ENCODE data around the gene DCAF4L1.

DCAF4L1 gene

DNA sequence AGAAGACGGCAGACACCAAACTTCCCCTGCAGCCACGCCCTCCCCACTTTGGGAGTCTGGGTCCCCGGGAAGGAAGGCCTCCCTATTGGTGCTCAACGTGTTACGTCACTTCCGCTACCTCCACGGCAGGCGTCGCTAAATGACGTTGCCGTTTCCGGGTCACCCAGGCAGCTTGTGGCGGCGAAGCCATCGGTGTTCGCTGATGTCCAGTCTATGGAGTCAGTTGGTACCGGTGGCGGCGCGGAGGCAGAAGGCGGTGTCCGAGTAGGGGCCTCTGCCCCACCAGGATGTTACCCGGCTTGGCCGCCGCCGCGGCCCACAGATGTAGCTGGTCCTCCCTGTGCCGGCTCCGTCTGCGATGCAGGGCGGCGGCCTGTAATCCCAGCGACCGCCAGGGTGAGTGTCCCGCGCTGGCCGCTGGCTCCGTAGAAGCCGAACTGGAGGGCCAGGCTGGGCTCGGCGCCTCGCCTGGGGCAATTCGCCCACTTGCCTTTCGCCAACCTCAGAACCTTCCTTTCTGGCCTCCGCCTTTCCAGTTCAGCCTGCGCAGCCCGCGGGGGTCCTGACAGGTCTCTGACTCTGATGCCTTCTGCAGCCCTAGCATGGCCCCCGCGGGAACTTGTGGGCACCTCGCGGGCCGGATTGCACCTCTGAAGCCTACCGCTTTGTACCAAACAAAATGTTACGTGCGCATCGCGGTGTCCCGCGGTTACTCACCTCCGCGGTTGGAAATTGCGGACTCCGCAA is 9.0 kb downstream of the DCAF4L1 start, which contains the start of gene SLC30A9:
SLC30A9 (plus strand) TSS at position 166 of the 747 bp plus-strand sequence; CDS start at position 288, 122 bp downstream.
- DNase-seq (ENCODE audit: low spot score), result peak; percentile 93

DNA sequence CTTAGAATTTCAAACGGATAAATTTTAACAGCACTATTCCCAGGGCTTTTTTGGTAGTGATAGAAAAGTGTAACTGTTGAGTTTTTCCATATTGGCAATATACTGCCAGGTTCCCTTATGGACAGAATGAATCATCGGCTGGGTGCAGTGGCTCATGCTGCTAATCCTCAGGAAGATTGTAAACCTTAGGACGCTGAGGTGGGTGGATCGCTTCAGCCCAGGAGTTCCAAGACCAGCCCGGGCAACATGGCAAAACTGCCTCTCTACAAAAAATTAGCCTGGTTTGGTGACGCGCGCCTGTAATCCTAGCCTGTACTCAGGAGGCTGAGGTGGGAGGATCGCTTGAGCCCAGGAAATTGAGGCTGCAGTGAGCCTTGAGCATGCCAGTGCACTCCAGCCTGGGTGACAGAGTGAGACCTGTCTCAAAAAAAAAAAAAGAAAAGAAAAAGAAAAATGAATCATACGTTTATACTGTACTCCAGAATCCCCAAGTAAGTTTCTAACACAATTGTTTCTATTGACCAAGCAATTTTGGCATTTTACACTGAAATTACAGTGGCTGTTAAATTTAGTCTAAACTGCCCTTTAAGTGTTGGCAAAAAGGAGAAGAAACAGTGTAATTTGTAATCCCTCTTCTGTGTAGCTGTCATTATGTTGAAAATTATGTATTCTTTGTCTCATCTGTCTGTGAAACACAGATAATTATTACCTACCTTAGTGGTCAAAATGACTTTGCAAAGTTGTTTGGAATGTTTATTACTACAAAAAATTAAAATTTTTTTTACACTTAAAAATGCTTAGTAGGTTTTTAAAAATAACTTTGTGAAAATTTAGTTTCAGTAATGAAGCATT is 10.6 kb downstream of the DCAF4L1 start:
- DNase-seq (ENCODE audit: low spot score), result no peak

DNA sequence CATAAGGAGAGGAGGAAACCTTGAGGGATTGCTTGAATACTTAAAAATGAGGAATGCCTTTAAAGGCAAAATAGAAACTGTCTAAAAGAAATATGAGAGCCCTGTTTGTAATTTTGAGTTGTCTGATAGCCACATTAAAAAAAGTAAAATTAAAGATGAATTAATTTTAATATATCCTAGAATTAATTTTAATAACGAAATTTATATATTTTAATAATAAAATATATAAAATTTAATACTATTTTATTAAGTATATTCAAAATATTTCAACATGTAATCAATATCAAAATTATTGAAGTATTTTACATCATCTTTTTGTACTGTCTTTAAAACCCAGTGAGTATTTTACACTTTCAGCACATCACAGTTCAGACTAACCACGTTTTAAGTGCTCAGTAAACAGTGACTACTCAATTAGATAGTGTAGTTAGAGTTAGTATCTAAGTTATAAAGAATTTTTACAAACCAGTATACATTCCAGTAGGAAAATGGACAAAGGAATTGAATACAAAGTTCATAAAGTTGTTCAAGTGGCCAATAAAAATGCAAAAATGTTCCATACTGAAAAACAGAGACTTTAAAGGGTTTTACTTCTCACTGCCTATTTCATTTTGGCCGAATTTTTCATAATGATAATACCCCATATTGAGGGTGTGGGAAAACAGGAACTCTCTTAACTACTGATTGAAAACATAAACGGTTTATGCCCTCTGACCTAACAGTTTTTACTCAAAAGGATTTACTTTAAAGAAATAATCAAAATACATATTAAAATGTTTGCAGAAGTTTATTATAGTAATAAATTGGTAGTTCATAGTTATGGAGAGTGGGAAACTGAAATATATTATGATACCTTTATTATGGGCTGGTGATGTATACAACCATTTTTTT is 11.7 kb downstream of the DCAF4L1 start:
- DNase-seq (ENCODE audit: low spot score), result no peak

DNA sequence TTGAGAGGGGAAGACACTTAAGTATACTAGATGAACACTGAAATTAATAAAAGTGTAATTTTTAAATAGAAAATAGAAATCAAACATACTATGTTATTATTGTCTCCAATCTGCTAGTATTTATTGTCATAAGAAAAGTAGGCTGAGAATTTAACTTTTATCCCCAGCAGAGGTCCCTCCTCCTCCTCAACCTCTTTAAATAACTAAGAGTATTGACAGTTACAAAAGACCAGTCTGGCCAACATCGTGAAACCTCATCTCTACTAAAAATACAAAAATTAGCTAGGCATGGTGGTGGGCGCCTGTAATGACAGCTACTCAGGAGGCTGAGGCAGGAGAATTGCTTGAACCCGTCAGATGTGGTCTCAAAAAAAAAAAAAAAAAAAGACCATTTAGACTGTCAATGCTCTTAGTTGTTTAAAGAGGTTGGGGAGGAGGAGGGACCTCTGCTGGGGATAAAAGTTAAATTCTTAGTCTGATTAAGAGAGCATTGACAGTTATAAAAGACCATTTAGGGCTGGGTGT is 13.0 kb downstream of the DCAF4L1 start:
- no peak for DNase-seq (ENCODE audit: low spot score)

GRCh38 chr4:41998019-41998418 is 16.5 kb downstream of the DCAF4L1 start:
- no peak for DNase-seq (ENCODE audit: low spot score)

- no peak for DNase-seq (ENCODE audit: low spot score)
Observed at GRCh38 chr4:41999321-41999720, 17.8 kb downstream of the DCAF4L1 start.

- DNase-seq (ENCODE audit: low spot score), result no peak
Observed at GRCh38 chr4:42008011-42008786, 26.6 kb downstream of the DCAF4L1 start.

DNA sequence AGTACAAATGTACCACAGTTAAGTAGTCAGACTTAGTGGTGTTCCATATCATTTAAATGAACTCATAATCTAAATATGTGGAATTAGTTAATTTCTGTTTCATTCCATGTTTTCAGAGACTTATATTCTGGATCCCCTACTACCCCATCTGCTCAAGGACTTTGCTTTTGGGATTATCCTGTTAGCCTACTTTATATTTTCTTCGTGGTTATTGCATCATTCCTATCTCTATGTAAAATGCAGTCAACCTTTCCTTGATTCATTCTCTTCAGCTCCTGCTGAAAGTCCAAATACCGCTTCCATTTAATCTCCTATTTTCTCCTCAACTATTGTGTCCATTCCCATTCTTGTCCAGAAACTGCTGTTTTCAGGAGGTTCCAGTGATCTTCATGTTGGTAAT is 33.9 kb downstream of the DCAF4L1 start:
- no peak for DNase-seq (ENCODE audit: low spot score)

DNA sequence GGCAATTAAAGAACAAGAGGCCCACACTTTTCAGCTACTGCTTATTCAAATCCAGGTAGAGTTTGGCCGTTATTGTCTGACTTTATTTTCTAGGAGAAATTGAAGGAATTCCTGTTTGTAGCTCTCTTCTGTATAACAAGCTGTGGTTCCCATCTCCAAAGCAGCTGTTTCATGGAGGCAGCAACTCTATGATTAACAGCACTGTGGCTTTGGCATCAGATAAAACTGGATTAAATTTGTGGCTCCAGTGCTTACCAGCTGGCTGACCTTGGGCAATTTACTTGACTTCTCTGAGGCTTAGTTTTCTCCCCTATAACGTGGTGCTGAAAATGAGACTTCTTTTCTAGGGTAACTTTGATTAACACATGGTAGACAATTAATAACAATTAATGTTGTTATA is 36.9 kb downstream of the DCAF4L1 start:
- DNase-seq (ENCODE audit: low spot score), result no peak

Data from CD4-positive, alpha-beta T cell treated with Interleukin-15 for 4 hours (primary cell).